ENCODE data around the gene EPHA5.

- no peak for TF ChIP-seq ATF3 (CRISPR knock-in tag; conservative IDR thresholded peaks at IDR 0.05)
- no peak for TF ChIP-seq CTCF (IDR thresholded peaks at IDR 0.05)
- no peak for TF ChIP-seq TEAD4 (CRISPR knock-in tag; IDR thresholded peaks at IDR 0.05)
- TF ChIP-seq IRF2 (CRISPR knock-in tag; IDR thresholded peaks at IDR 0.05; ENCODE audit: borderline replicate concordance, low read depth): no peak
- no peak for TF ChIP-seq NR1H2 (CRISPR knock-in tag; IDR thresholded peaks at IDR 0.05)
- TF ChIP-seq JAZF1 (CRISPR knock-in tag; IDR thresholded peaks at IDR 0.05): no peak
- no peak for TF ChIP-seq USF2 (CRISPR knock-in tag; IDR thresholded peaks at IDR 0.05)
- TF ChIP-seq ZNF232 (CRISPR knock-in tag; IDR thresholded peaks at IDR 0.05): no peak
- TF ChIP-seq ELF4 (CRISPR knock-in tag; IDR thresholded peaks at IDR 0.05; ENCODE audit: low read depth): no peak
Measured at GRCh38 chr4:65521666-65522065, 148.6 kb downstream of the EPHA5 start.

Measured in WTC11 (cell line).